Stimulated activated CD4-positive, alpha-beta T cell treated with anti-CD3 and anti-CD28 coated beads, Interleukin-12 subunit alpha, Interleukin-12 subunit beta, amount 100 ng/mL, for 24 hours (primary cell): Measurements from ENCODE around the gene DSTN.

Experiments used
- DNase-seq, 2 experiments: peaks; one replicate each; pipeline ENCODE4 v3.0.0-alpha.2; 2020; ENCODE audit warnings: low read depth in 2 of 2

DSTN gene

GRCh38 chr20:17580895-17581294 is 11.0 kb downstream of the DSTN start:
- no peak for DNase-seq

- no peak for DNase-seq
Observed at GRCh38 chr20:17583126-17583525, 13.3 kb downstream of the DSTN start.

- DNase-seq = no peak
Observed at GRCh38 chr20:17584689-17585088, 14.8 kb downstream of the DSTN start.

GRCh38 chr20:17586250-17586649 is 16.4 kb downstream of the DSTN start:
- no peak for DNase-seq

- DNase-seq = no peak
Observed at GRCh38 chr20:17587148-17587547, 17.3 kb downstream of the DSTN start.

- DNase-seq = no peak
Observed at GRCh38 chr20:17587824-17588223, 17.9 kb downstream of the DSTN start.

- no peak for DNase-seq
Observed at GRCh38 chr20:17589161-17589834, 19.4 kb downstream of the DSTN start.

- no peak for DNase-seq
Observed at GRCh38 chr20:17590245-17590644, 20.4 kb downstream of the DSTN start.

GRCh38 chr20:17593902-17594301 is 24.0 kb downstream of the DSTN start:
- DNase-seq = no peak

GRCh38 chr20:17594443-17594842 is 24.6 kb downstream of the DSTN start:
- DNase-seq = no peak

GRCh38 chr20:17595856-17596255 is 26.0 kb downstream of the DSTN start:
- no peak for DNase-seq

GRCh38 chr20:17598013-17598550 is 28.2 kb downstream of the DSTN start:
- no peak for DNase-seq

GRCh38 chr20:17601957-17602356 is 32.1 kb downstream of the DSTN start:
- DNase-seq = no peak

GRCh38 chr20:17602493-17602892 is 32.6 kb downstream of the DSTN start:
- DNase-seq = no peak

GRCh38 chr20:17605131-17605660 is 35.3 kb downstream of the DSTN start:
- no peak for DNase-seq

GRCh38 chr20:17606001-17606400 is 36.1 kb downstream of the DSTN start:
- DNase-seq = no peak

GRCh38 chr20:17608701-17609497 is 39.0 kb downstream of the DSTN start:
- no peak for DNase-seq

GRCh38 chr20:17609811-17610377 is 40.0 kb downstream of the DSTN start:
- DNase-seq = no peak

- no peak for DNase-seq
Observed at GRCh38 chr20:17610566-17611289, 40.9 kb downstream of the DSTN start.

- no peak for DNase-seq
Observed at GRCh38 chr20:17611290-17611539, 41.3 kb downstream of the DSTN start.

- no peak for DNase-seq
Observed at GRCh38 chr20:17611540-17612286, 41.8 kb downstream of the DSTN start.
